GM23248 (cell line): ENCODE data around the gene AIRE. TPM values are rescaled to one million over a fixed set of nuclear protein-coding genes. Genes with fewer than 3 reads are reported as not detected.

Experiments
- DNase-seq: peaks from one replicate; pipeline ENCODE4 v3.0.0-alpha.2; 2015
- H2AFZ ChIP-seq: fragments of 200-600 bp; sonication (generic); 2 replicates; pipeline ENCODE4 v1.6.1; 2016; ENCODE audit warnings: antibody characterized with exemption
- H3F3A ChIP-seq: fragments of 200-600 bp; sonication (generic); 2 replicates; pipeline ENCODE4 v1.6.1; 2016; ENCODE audit warnings: mild to moderate bottlenecking, antibody characterized with exemption, mixed run types; ENCODE audit not compliant: insufficient read depth
- H3K27ac ChIP-seq: fragments of 200-600 bp; sonication (generic); 2 replicates; pipeline ENCODE4 v1.5.1; 2016; ENCODE audit warnings: mild to moderate bottlenecking
- H3K27me3 ChIP-seq: fragments of 200-600 bp; sonication (generic); replicated peaks from 2 replicates; pipeline ENCODE4 v1.6.1; 2016; ENCODE audit warnings: mild to moderate bottlenecking; ENCODE audit not compliant: insufficient read depth
- H3K36me3 ChIP-seq: fragments of 200-600 bp; sonication (generic); 2 replicates; pipeline ENCODE4 v1.6.1; 2016; ENCODE audit warnings: low read depth, mild to moderate bottlenecking
- H3K4me1 ChIP-seq: fragments of 200-600 bp; sonication (generic); 2 replicates; pipeline ENCODE4 v1.6.1; 2016; ENCODE audit warnings: mild to moderate bottlenecking; ENCODE audit not compliant: insufficient read depth
- H3K4me2 ChIP-seq: fragments of 200-600 bp; sonication (generic); one replicate; pipeline ENCODE4 v1.6.1; 2016; ENCODE audit warnings: mild to moderate bottlenecking; ENCODE audit not compliant: unreplicated experiment
- H3K4me3 ChIP-seq: fragments of 200-600 bp; sonication (generic); 2 replicates; pipeline ENCODE4 v1.5.1; 2016; ENCODE audit warnings: mild to moderate bottlenecking
- H3K79me2 ChIP-seq: fragments of 200-600 bp; sonication (generic); 2 replicates; pipeline ENCODE4 v1.6.1; 2016; ENCODE audit warnings: mild to moderate bottlenecking; ENCODE audit not compliant: insufficient read depth
- H3K9ac ChIP-seq: fragments of 200-600 bp; sonication (generic); 2 replicates; pipeline ENCODE4 v1.6.1; 2016; ENCODE audit warnings: mild to moderate bottlenecking
- H3K9me2 ChIP-seq: fragments of 200-600 bp; sonication (generic); 2 replicates; pipeline ENCODE4 v1.6.1; 2016; ENCODE audit warnings: mixed run types, mild to moderate bottlenecking, moderate library complexity; ENCODE audit not compliant: insufficient read depth
- H3K9me3 ChIP-seq: fragments of 200-600 bp; sonication (generic); one replicate; pipeline ENCODE4 v1.6.1; 2017; ENCODE audit warnings: low read depth
- H4K20me1 ChIP-seq: fragments of 200-600 bp; sonication (generic); 2 replicates; pipeline ENCODE4 v1.6.0; 2016; ENCODE audit not compliant: insufficient read depth
- EZH2 ChIP-seq: fragments of 200-600 bp; sonication (generic); IDR thresholded peaks from 2 replicates; pipeline ENCODE4 v1.6.1; 2018; ENCODE audit warnings: antibody characterized with exemption, mild to moderate bottlenecking; ENCODE audit not compliant: insufficient read depth, poor library complexity, severe bottlenecking
- EZH2phosphoT487 ChIP-seq: fragments of 200-600 bp; sonication (generic); IDR thresholded peaks from 2 replicates; pipeline ENCODE4 v1.6.1; 2018; ENCODE audit warnings: antibody characterized with exemption, moderate library complexity, mild to moderate bottlenecking, low read depth; ENCODE audit not compliant: insufficient read depth
- WGBS, 2 experiments: methylation state at CpG; one replicate each; pipeline ENCODE4 v1.1.6; 2015 to 2017; ENCODE audit warnings: low lambda C conversion rate in 2 of 2, low coverage in 1 of 2; ENCODE audit errors: missing lambda C conversion rate in 2 of 2; 5-methylcytosine and 5-hydroxymethylcytosine counted together
- in situ Hi-C: fragments of 300-500 bp; cut with MboI; formaldehyde crosslinking; loops from 2 replicates; pipeline ENCODE4 v1.15.0; 2020
- polyA plus RNA-seq: library from polyadenylated mRNA; unstranded; fragments of >200 nt; fragmentation: Nextera tagmentation; extraction: Ambion mirVana; gene quantifications from 2 replicates; pipeline ENCODE4 v1.2.1, GENCODE V29; 2016
- total RNA-seq: library from RNA; depleted of rRNA; stranded (reverse); fragments of >200 nt; shearing (Covaris generic); gene quantifications from 2 replicates; pipeline ENCODE4 v1.2.3, GENCODE V29; 2014

AIRE gene
- total and polyA plus RNA-seq, 2 experiments from 2014 or later, result not detected

DNA sequence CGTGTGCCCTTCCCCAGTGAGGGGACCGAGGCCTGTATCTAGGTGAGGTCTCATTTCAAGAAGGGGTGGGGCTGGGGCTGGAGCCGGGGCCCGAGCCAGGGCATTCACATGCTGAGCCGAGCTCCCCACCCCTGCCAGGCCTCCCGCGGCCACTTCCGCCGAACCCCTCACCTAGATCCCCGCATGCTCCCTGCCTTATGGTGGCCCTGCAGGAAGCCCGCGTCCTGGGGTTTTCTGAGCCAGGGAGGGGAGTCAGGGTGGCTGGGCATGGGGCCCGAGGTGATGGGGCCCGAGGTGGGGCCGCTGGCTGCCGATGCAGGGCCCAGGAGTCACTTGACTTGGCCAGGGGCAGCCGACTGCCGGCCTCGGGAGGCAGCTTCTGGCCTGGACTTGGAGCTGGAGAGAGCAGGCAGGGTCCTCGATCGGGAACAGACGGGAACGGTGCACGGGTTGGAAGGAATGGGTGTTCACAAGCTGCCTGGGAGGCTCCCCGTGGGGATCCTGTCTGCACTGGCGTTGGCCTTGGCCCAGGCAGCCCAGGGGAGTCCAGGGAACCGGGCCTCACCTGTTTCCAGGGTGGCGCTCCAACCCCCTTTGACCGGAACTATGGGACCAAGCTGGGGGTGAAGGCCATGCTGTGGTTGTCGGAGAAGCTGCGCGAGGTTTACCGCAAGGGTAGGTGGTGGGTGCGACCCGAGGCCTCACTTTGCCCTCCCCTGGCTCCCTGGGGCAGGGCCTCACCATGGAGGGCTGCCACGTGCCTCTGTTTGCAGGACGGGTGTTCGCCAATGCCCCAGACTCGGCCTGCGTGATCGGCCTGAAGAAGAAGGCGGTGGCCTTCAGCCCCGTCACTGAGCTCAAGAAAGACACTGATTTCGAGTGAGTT is 40.0 kb downstream of the AIRE start:
- H3K36me3 ChIP-seq, result no peaks in the 10 kb centered on the region
- TF ChIP-seq EZH2 (no peak), EZH2phosphoT487 (no peak)
- no peaks in the 10 kb centered on the region for H4K20me1 ChIP-seq
- no peak overlapping the region for H3K4me2 ChIP-seq
- DNase-seq, result no peak
- no peaks in the 10 kb centered on the region for H3F3A ChIP-seq
- no peaks in the 10 kb centered on the region for H3K79me2 ChIP-seq
- in situ Hi-C loops, result no loop called here
- no peaks in the 10 kb centered on the region for H3K9me3 ChIP-seq
- no peak overlapping the region for H2AFZ ChIP-seq
- H3K27me3 ChIP-seq, result no peaks in the 10 kb centered on the region
- H3K9me2 ChIP-seq, result no peaks in the 10 kb centered on the region
- no peak overlapping the region for H3K9ac ChIP-seq
- no peak overlapping the region for H3K4me3 ChIP-seq
- no peaks in the 10 kb centered on the region for H3K4me1 ChIP-seq
- no peak overlapping the region for H3K27ac ChIP-seq
- 84 to 88% methylated on average over 31 to 44 of the region's 44 CpGs for WGBS, 2 experiments

DNA sequence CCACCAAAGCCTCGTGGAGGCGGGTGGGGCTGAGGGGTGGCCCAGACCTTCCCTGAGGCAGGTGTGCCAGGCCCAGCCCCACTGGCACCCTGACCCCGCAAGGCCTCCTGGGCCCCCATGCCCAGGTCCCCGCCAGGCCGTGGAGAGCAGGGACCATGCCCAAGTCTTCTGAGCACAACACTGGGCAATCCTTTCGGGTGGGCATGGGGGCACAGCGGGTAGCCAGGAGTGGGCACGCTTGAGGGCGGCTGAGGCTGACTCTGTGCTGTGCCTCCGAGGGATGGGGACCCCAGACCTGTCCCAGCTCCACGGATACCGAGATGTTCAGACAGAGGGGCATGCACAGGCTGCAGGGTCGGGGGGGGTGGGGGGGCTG is 40.6 kb downstream of the AIRE start:
- no peak overlapping the region for H3K9ac ChIP-seq
- H2AFZ ChIP-seq, result no peak overlapping the region
- H3K79me2 ChIP-seq, result no peaks in the 10 kb centered on the region
- in situ Hi-C loops, result no loop called here
- no peak overlapping the region for H3K27ac ChIP-seq
- no peaks in the 10 kb centered on the region for H3K27me3 ChIP-seq
- no peaks in the 10 kb centered on the region for H3F3A ChIP-seq
- no peaks in the 10 kb centered on the region for H3K4me1 ChIP-seq
- no peak overlapping the region for H3K4me2 ChIP-seq
- 92 to 95% methylated on average over 10 to 13 of the region's 13 CpGs for WGBS, 2 experiments
- H3K36me3 ChIP-seq, result no peaks in the 10 kb centered on the region
- no peak for TF ChIP-seq EZH2phosphoT487
- no peak for TF ChIP-seq EZH2
- no peak overlapping the region for H3K4me3 ChIP-seq
- no peak for DNase-seq
- no peaks in the 10 kb centered on the region for H3K9me2 ChIP-seq
- H4K20me1 ChIP-seq, result no peaks in the 10 kb centered on the region
- H3K9me3 ChIP-seq, result no peaks in the 10 kb centered on the region

DNA sequence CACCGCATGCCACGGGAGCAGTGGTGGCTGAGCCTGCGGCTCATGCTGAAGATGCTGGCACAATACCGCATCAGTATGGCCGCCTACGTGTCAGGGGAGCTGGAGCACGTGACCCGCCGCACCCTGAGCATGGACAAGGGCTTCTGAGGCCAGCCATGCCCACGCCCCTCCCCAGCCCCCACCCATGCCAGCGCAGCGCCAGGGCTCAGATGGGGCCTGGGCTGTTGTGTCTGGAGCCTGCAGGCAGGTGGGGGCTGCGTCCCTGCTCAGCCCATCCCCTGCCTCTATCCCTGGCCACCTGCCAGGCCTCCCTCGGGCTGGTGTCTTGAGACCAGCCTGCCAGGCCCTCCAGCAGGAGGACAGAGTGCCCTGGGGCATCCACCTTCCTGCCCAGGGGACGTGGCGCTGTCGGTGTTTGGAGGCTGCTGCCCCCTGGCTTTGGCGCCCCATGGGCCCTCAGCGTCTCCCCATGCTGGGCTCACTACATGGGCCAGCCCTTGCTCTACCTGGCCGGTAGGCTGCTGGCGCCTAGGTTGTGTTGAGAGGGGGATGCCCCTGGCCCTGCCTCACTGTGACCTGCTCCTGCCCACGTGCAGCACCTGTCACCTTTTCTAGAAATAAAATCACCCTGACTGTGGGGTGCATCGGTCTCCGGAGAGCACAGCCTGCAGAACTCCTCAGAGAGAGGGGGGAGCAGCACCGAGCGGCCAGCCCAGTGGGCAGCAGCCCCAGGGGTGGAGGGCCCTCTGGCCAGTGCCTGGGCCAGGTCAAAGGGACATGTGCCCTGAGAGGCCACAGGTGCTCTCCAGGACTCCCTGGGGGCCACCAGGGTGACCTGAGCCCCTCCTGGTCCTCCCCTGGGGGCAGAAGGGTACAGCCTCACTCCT is 41.3 kb downstream of the AIRE start:
- no peaks in the 10 kb centered on the region for H3K4me1 ChIP-seq
- no peaks in the 10 kb centered on the region for H3K36me3 ChIP-seq
- no peak overlapping the region for H3K4me3 ChIP-seq
- no peaks in the 10 kb centered on the region for H3K79me2 ChIP-seq
- no peak for DNase-seq
- in situ Hi-C loops, result no loop called here
- no peaks in the 10 kb centered on the region for H4K20me1 ChIP-seq
- no peak overlapping the region for H3K4me2 ChIP-seq
- no peak for TF ChIP-seq EZH2
- no peak for TF ChIP-seq EZH2phosphoT487
- H2AFZ ChIP-seq, result no peak overlapping the region
- no peaks in the 10 kb centered on the region for H3K9me3 ChIP-seq
- H3K27me3 ChIP-seq, result no peaks in the 10 kb centered on the region
- no peaks in the 10 kb centered on the region for H3F3A ChIP-seq
- H3K9ac ChIP-seq, result no peak overlapping the region
- no peaks in the 10 kb centered on the region for H3K9me2 ChIP-seq
- H3K27ac ChIP-seq, result no peak overlapping the region
- 91 to 94% methylated on average over 18 to 24 of the region's 26 CpGs for WGBS, 2 experiments

DNA sequence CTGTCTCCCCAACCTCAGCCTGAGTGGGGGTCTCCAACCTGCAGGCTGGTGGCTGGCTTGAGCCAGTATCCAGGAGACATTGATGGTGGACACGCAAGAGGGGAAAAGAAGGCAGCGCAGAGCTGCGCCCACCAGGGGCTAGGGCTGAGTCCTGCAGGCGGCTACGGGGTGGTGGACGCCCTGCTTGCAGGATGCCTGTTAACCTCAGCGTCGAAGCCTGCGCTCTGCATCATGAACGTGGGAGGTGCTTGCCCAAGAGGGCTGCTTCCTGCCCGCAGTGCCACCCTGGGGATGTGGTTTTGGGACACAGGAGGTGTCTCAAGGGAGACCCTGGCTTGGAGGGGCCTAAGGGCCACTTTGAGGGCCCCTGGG is 41.9 kb downstream of the AIRE start:
- Histone ChIP-seq H2AFZ (no peak overlapping the region), H3K27ac (no peak overlapping the region), H3K9me3 (no peaks in the 10 kb centered on the region), H3K4me3 (no peak overlapping the region), H3K79me2 (no peaks in the 10 kb centered on the region), H3K9me2 (no peaks in the 10 kb centered on the region), H3K4me2 (no peak overlapping the region), H3F3A (no peaks in the 10 kb centered on the region), H3K36me3 (no peaks in the 10 kb centered on the region), H3K9ac (no peak overlapping the region), H4K20me1 (no peaks in the 10 kb centered on the region), H3K4me1 (no peaks in the 10 kb centered on the region), H3K27me3 (no peaks in the 10 kb centered on the region)
- no peak for DNase-seq
- in situ Hi-C loops, result no loop called here
- TF ChIP-seq EZH2phosphoT487 (no peak), EZH2 (no peak)
- WGBS, 2 experiments, result 83% methylated on average over 11 of the region's 11 CpGs
